DOHH2 (cell line): ENCODE measurements around the gene TSPYL4.

Experiments
- H3F3A ChIP-seq: fragments of 200-600 bp; sonication (generic), shearing (Covaris generic); 2 replicates; pipeline ENCODE4 v1.6.0; 2016; ENCODE audit warnings: antibody characterized with exemption, mild to moderate bottlenecking; ENCODE audit not compliant: control insufficient read depth, insufficient read depth
- H3K27ac ChIP-seq: fragments of 200-600 bp; sonication (generic); 2 replicates; pipeline ENCODE4 v1.5.1; 2014; ENCODE audit warnings: low read depth, mild to moderate bottlenecking, low read length, moderate library complexity
- H3K27me3 ChIP-seq: fragments of 200-600 bp; sonication (generic); 2 replicates; pipeline ENCODE4 v1.6.1; 2014; ENCODE audit warnings: mild to moderate bottlenecking, low read length, mixed read lengths; ENCODE audit not compliant: control insufficient read depth
- H3K36me3 ChIP-seq: fragments of 200-600 bp; sonication (generic); 2 replicates; pipeline ENCODE4 v1.6.1; 2014; ENCODE audit warnings: mild to moderate bottlenecking, low read length, moderate library complexity, mixed read lengths; ENCODE audit not compliant: control insufficient read depth
- H3K4me1 ChIP-seq: fragments of 200-600 bp; sonication (generic); 2 replicates; pipeline ENCODE4 v1.6.1; 2014; ENCODE audit warnings: mild to moderate bottlenecking, low read length, mixed read lengths; ENCODE audit not compliant: control insufficient read depth
- H3K4me2 ChIP-seq: fragments of 200-600 bp; sonication (generic); 2 replicates; pipeline ENCODE4 v1.6.0; 2014; ENCODE audit warnings: mild to moderate bottlenecking, low read length, moderate library complexity
- H3K4me3 ChIP-seq: fragments of 200-600 bp; sonication (generic); 2 replicates; pipeline ENCODE4 v1.5.1; 2014; ENCODE audit warnings: mild to moderate bottlenecking, low read length, mixed read lengths
- H3K79me2 ChIP-seq: fragments of 200-600 bp; sonication (generic); 2 replicates; pipeline ENCODE4 v1.6.1; 2014; ENCODE audit warnings: mild to moderate bottlenecking, low read length, mixed read lengths; ENCODE audit not compliant: control insufficient read depth
- H3K9me2 ChIP-seq: fragments of 200-600 bp; sonication (generic); replicated peaks from 2 replicates; pipeline ENCODE4 v1.6.1; 2014; ENCODE audit warnings: mild to moderate bottlenecking, low read length, mixed read lengths; ENCODE audit not compliant: control insufficient read depth
- H3K9me3 ChIP-seq: fragments of 200-600 bp; sonication (generic); 2 replicates; pipeline ENCODE4 v1.6.1; 2014; ENCODE audit warnings: antibody characterized with exemption, low read length, mixed read lengths; ENCODE audit not compliant: control insufficient read depth, insufficient read depth
- H4K20me1 ChIP-seq: fragments of 200-600 bp; sonication (generic); 2 replicates; pipeline ENCODE4 v1.6.0; 2014; ENCODE audit warnings: low read depth, mild to moderate bottlenecking, antibody characterized with exemption, low read length, moderate library complexity; ENCODE audit not compliant: control insufficient read depth, insufficient read depth
- EZH2phosphoT487 ChIP-seq: fragments of 200-600 bp; sonication (generic); IDR thresholded peaks from 2 replicates; pipeline ENCODE4 v1.6.1; 2017; ENCODE audit warnings: borderline replicate concordance, mild to moderate bottlenecking, antibody characterized with exemption, low read length, moderate library complexity, mixed read lengths
- TF ChIP-seq, protein P1 (sequence below): fragments of 200-600 bp; sonication (generic); IDR thresholded peaks from one replicate; pipeline ENCODE4 v1.5.1; 2014; ENCODE audit warnings: antibody characterized with exemption, mild to moderate bottlenecking, low read depth, low read length; ENCODE audit not compliant: poor library complexity, severe bottlenecking

Gene TSPYL4

DNA sequence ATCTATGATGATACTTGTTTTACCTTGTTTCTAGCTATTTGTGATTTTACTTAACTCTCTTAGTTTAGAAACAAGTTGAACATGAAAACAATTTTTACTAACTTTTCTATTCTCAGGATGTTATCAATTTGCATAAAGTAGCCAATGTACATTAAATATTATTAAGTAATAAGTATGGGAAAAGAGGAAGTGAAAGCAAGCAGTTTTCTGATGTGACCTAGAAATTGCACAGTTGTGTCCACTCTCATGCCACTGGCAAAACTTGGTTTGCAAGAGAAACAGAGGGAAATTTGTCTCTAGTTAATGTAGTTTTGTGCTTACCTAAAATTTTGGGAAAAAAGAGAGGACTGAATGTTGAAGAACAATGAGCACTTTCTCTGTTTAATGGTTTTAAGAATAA is 45.1 kb upstream of the TSPYL4 start:
- Histone ChIP-seq H4K20me1 (no peaks in the 10 kb centered on the region), H3K27me3 (no peaks in the 10 kb centered on the region), H3F3A (no peaks in the 10 kb centered on the region), H3K4me2 (peak overlapping the region; percentile 18), H3K27ac (no peak overlapping the region), H3K4me1 (peaks cover 11% of the 10 kb centered on the region), H3K9me2 (no peaks in the 10 kb centered on the region), H3K9me3 (no peaks in the 10 kb centered on the region), H3K36me3 (no peaks in the 10 kb centered on the region), H3K79me2 (no peaks in the 10 kb centered on the region), H3K4me3 (no peak overlapping the region)
- TF ChIP-seq, protein P1, sequence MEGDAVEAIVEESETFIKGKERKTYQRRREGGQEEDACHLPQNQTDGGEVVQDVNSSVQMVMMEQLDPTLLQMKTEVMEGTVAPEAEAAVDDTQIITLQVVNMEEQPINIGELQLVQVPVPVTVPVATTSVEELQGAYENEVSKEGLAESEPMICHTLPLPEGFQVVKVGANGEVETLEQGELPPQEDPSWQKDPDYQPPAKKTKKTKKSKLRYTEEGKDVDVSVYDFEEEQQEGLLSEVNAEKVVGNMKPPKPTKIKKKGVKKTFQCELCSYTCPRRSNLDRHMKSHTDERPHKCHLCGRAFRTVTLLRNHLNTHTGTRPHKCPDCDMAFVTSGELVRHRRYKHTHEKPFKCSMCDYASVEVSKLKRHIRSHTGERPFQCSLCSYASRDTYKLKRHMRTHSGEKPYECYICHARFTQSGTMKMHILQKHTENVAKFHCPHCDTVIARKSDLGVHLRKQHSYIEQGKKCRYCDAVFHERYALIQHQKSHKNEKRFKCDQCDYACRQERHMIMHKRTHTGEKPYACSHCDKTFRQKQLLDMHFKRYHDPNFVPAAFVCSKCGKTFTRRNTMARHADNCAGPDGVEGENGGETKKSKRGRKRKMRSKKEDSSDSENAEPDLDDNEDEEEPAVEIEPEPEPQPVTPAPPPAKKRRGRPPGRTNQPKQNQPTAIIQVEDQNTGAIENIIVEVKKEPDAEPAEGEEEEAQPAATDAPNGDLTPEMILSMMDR: no peak
- no peak for TF ChIP-seq EZH2phosphoT487

- H3K4me2 ChIP-seq: no peak overlapping the region
- no peaks in the 10 kb centered on the region for H4K20me1 ChIP-seq
- H3K36me3 ChIP-seq: no peaks in the 10 kb centered on the region
- H3K4me1 ChIP-seq: peaks cover 11% of the 10 kb centered on the region
- H3F3A ChIP-seq: no peaks in the 10 kb centered on the region
- TF ChIP-seq, protein P1: no peak
- no peak for TF ChIP-seq EZH2phosphoT487
- H3K9me2 ChIP-seq: no peaks in the 10 kb centered on the region
- no peak overlapping the region for H3K4me3 ChIP-seq
- H3K9me3 ChIP-seq: no peaks in the 10 kb centered on the region
- H3K27me3 ChIP-seq: no peaks in the 10 kb centered on the region
- no peaks in the 10 kb centered on the region for H3K79me2 ChIP-seq
- H3K27ac ChIP-seq: no peak overlapping the region
Measured at GRCh38 chr6:116298273-116298672, 44.4 kb upstream of the TSPYL4 start.

DNA sequence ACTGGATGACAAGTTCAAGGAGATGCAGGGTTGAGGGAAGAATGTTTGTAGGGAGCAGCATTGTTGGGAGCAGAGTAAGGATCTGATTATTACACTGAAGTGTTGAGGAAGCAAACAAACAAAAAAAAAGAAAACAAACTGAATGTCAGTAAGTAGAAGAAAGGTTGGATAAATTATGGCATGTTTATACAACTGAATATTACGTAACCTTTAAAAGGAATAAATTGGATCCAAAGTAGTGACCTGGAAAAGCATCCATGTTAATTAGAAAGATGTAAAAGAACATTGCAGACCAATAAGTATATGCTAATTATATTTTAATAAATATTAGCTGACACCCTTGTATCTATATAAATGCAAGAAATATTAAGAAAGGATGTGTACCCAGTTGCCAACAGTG is 38.7 kb upstream of the TSPYL4 start:
- TF ChIP-seq, protein P1: no peak
- TF ChIP-seq EZH2phosphoT487: no peak
- Histone ChIP-seq H3K27ac (no peak overlapping the region), H3K9me2 (no peaks in the 10 kb centered on the region), H3K9me3 (no peaks in the 10 kb centered on the region), H3F3A (no peaks in the 10 kb centered on the region), H3K4me3 (no peak overlapping the region), H3K36me3 (no peaks in the 10 kb centered on the region), H3K4me2 (no peak overlapping the region), H3K79me2 (no peaks in the 10 kb centered on the region), H3K27me3 (0 out of 2 replicates have a peak, but pooled peaks cover 7% of the 10 kb centered on the region), H4K20me1 (no peaks in the 10 kb centered on the region), H3K4me1 (peaks cover 5% of the 10 kb centered on the region)
